GM12878 (cell line): ENCODE results near the gene SH2B3. TPM values are rescaled to one million over a fixed set of nuclear protein-coding genes. Genes with fewer than 3 reads are reported as not detected.
A peak's percentile ranks its signal among the peaks of the same experiment; 100 is the strongest.

Source experiments
- CBFB ChIP-seq: IDR thresholded peaks from 2 replicates; pipeline ENCODE4 v1.6.1; 2016; ENCODE audit warnings: antibody characterized with exemption, low read depth
- CHD2 ChIP-seq: IDR thresholded peaks from 2 replicates; pipeline ENCODE4 v1.6.1; 2011; ENCODE audit warnings: low read depth, low read length, improper control_type of control experiment, borderline replicate concordance
- CREM ChIP-seq: IDR thresholded peaks from 2 replicates; pipeline ENCODE4 v1.6.1; 2014; ENCODE audit warnings: antibody characterized with exemption, low read depth
- FOS ChIP-seq: IDR thresholded peaks from 3 replicates; pipeline ENCODE4 v1.6.1; 2011; ENCODE audit warnings: borderline replicate concordance; ENCODE audit not compliant: insufficient read length; ENCODE audit errors: extremely low read depth
- HCFC1 ChIP-seq: fragments of 150-350 bp; IDR thresholded peaks from 2 replicates; pipeline ENCODE4 v1.6.1; 2014; ENCODE audit warnings: low read length
- HDAC6 ChIP-seq: fragments of 200-600 bp; sonication (generic); IDR thresholded peaks from one replicate; pipeline ENCODE4 v1.8.0; 2017; ENCODE audit warnings: antibody characterized with exemption; ENCODE audit not compliant: unreplicated experiment
- IRF4 ChIP-seq: IDR thresholded peaks from 2 replicates; pipeline ENCODE4 v1.6.1; 2011; ENCODE audit warnings: low read depth, low read length
- MXI1 ChIP-seq: fragments of 150-350 bp; IDR thresholded peaks from 2 replicates; pipeline ENCODE4 v1.6.1; 2011; ENCODE audit warnings: low read depth, mild to moderate bottlenecking, inconsistent platforms, low read length, improper control_type of control experiment
- NBN ChIP-seq: fragments of 450-650 bp; IDR thresholded peaks from 2 replicates; pipeline ENCODE4 v1.6.1; 2016
- NR2C1 ChIP-seq: fragments of 450-650 bp; IDR thresholded peaks from 2 replicates; pipeline ENCODE4 v1.6.1; 2017; ENCODE audit warnings: antibody characterized with exemption, mild to moderate bottlenecking, moderate library complexity
- POLR2AphosphoS2 ChIP-seq: IDR thresholded peaks from 2 replicates; pipeline ENCODE4 v1.6.1; 2011; ENCODE audit warnings: low read depth, mild to moderate bottlenecking, low read length, improper control_type of control experiment, moderate library complexity
- RCOR1 ChIP-seq: conservative IDR thresholded peaks from 2 replicates; pipeline ENCODE4 v1.6.1; 2012; ENCODE audit warnings: low read depth, low read length, improper control_type of control experiment
- RELA ChIP-seq: fragments of 450-650 bp; IDR thresholded peaks from 2 replicates; pipeline ENCODE4 v1.8.0; 2014; ENCODE audit warnings: borderline replicate concordance; ENCODE audit not compliant: partially characterized antibody
- RUNX3 ChIP-seq: IDR thresholded peaks from 2 replicates; pipeline ENCODE4 v1.6.1; 2012; ENCODE audit warnings: low read length, inconsistent platforms
- SMARCA5 ChIP-seq: fragments of 450-650 bp; IDR thresholded peaks from 2 replicates; pipeline ENCODE4 v1.6.1; 2017; ENCODE audit warnings: mild to moderate bottlenecking
- SMC3 ChIP-seq: IDR thresholded peaks from 2 replicates; pipeline ENCODE4 v1.6.1; 2011; ENCODE audit warnings: low read length, improper control_type of control experiment, borderline replicate concordance
- STAT1 ChIP-seq: fragments of 450-650 bp; conservative IDR thresholded peaks from 2 replicates; pipeline ENCODE4 v1.6.1; 2014; ENCODE audit warnings: antibody characterized with exemption, mild to moderate bottlenecking
- SUPT20H ChIP-seq: IDR thresholded peaks from 2 replicates; pipeline ENCODE4 v1.6.1; 2011; ENCODE audit warnings: low read depth, mild to moderate bottlenecking, low read length, moderate library complexity, borderline replicate concordance; ENCODE audit not compliant: control insufficient read depth
- TAF1 ChIP-seq: IDR thresholded peaks from 2 replicates; pipeline ENCODE4 v1.6.1; 2011; ENCODE audit warnings: mild to moderate bottlenecking, low read depth, low read length, borderline replicate concordance
- TARDBP ChIP-seq: IDR thresholded peaks from 2 replicates; pipeline ENCODE4 v1.6.1; 2016; ENCODE audit warnings: borderline replicate concordance
- TBL1XR1 ChIP-seq: IDR thresholded peaks from 2 replicates; pipeline ENCODE4 v1.6.1; 2012; ENCODE audit warnings: low read depth, low read length, improper control_type of control experiment
- YBX1 ChIP-seq: fragments of 450-650 bp; IDR thresholded peaks from 2 replicates; pipeline ENCODE4 v1.6.1; 2016; ENCODE audit warnings: antibody characterized with exemption
- polyA plus RNA-seq, 11 experiments: library from polyadenylated mRNA; depleted of rRNA in 4 of 11; unstranded in 6 of 11; stranded (reverse) in 5 of 11; fragments of >200 nt; fragmentation: Nextera tagmentation in 4 of 11; fragmentation: Illumina TruSeq in 1 of 11; extraction: Ambion mirVana in 4 of 11; extraction: Trizol in 1 of 11; gene quantifications; 1 replicate in 1 of 11; 2 replicates in 10 of 11; pipeline versions ENCODE4 v1.2.1 to v1.2.3, GENCODE V29; 2011 to 2016; ENCODE audit warnings: inconsistent platforms in 2 of 11, missing spikeins in 2 of 11, low read depth in 1 of 11
- total RNA-seq, 4 experiments: library from RNA; depleted of rRNA in 3 of 4; stranded (reverse); fragments of >200 nt in 3 of 4; fragmentation: Illumina TruSeq in 1 of 4; extraction: Trizol in 1 of 4; gene quantifications; 2 replicates each; pipeline versions ENCODE4 v1.2.1 to v1.2.3, GENCODE V29; 2013 to 2021
- TF ChIP-seq, protein P1 (sequence below): fragments of 450-650 bp; IDR thresholded peaks from 2 replicates; pipeline ENCODE4 v1.6.1; 2016; ENCODE audit warnings: mild to moderate bottlenecking
- TF ChIP-seq, protein P2 (sequence below): fragments of 450-650 bp; IDR thresholded peaks from 2 replicates; pipeline ENCODE4 v1.6.1; 2017; ENCODE audit warnings: mild to moderate bottlenecking, moderate library complexity
- TF ChIP-seq, protein P3 (sequence below): fragments of 150-350 bp; IDR thresholded peaks from 2 replicates; pipeline ENCODE4 v1.6.1; 2014; ENCODE audit warnings: mild to moderate bottlenecking, low read depth, low read length

Gene SH2B3
- total and polyA plus RNA-seq, 10 of the 15 experiments (the other 5 are each of a cell fraction or from before 2014, with no cell fraction given): 5.8 to 46.4 (median 23.3) TPM

DNA sequence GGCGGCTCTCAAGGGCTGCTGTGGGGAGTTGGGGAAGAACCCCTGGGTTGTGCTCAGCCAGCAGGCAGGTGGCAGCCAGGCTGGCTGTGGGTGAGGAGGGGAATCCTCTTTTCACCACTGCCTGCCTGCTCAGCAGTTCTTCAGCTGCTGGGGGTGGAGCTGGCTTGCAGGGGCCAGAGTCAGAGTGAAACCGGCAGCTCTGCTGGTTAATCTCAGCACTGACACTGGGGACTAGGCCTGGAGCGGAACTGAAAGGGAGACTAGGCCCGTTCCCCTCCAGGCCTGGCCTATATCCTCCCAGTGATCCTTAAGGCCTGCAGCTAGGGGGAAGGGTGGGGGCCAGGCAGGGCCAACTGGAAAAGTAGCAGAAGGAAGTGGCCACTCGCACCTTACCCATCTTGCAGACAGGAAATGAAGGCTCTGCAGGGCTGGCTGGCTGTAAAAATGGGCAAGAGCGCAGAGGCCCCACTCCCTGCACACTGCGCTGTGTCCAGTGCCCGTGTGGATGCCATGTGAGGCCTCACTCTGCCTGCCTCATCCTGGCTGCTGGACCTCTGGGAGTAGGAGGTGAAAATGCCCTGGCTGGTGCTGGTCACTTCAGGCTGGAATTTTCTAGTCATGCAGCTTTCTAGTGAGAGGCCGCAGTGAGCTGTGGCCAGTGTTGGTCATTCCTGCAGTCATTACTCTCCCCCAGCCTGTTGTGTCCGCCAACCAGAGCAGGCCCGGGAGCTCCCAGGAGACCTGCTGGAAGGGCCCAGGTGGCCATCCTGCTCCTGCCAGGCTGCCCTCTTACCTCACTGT is 39.4 kb downstream of the SH2B3 start (continued):
- TF ChIP-seq CHD2: peak; percentile 81; the same call in 1 of the 2 replicates
- no peak for TF ChIP-seq YBX1
- peak; percentile 95 for TF ChIP-seq RELA
- TF ChIP-seq IRF4: peak; percentile 97
- TF ChIP-seq, protein P1, sequence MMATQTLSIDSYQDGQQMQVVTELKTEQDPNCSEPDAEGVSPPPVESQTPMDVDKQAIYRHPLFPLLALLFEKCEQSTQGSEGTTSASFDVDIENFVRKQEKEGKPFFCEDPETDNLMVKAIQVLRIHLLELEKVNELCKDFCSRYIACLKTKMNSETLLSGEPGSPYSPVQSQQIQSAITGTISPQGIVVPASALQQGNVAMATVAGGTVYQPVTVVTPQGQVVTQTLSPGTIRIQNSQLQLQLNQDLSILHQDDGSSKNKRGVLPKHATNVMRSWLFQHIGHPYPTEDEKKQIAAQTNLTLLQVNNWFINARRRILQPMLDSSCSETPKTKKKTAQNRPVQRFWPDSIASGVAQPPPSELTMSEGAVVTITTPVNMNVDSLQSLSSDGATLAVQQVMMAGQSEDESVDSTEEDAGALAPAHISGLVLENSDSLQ: peak; percentile 42
- TF ChIP-seq, protein P2, sequence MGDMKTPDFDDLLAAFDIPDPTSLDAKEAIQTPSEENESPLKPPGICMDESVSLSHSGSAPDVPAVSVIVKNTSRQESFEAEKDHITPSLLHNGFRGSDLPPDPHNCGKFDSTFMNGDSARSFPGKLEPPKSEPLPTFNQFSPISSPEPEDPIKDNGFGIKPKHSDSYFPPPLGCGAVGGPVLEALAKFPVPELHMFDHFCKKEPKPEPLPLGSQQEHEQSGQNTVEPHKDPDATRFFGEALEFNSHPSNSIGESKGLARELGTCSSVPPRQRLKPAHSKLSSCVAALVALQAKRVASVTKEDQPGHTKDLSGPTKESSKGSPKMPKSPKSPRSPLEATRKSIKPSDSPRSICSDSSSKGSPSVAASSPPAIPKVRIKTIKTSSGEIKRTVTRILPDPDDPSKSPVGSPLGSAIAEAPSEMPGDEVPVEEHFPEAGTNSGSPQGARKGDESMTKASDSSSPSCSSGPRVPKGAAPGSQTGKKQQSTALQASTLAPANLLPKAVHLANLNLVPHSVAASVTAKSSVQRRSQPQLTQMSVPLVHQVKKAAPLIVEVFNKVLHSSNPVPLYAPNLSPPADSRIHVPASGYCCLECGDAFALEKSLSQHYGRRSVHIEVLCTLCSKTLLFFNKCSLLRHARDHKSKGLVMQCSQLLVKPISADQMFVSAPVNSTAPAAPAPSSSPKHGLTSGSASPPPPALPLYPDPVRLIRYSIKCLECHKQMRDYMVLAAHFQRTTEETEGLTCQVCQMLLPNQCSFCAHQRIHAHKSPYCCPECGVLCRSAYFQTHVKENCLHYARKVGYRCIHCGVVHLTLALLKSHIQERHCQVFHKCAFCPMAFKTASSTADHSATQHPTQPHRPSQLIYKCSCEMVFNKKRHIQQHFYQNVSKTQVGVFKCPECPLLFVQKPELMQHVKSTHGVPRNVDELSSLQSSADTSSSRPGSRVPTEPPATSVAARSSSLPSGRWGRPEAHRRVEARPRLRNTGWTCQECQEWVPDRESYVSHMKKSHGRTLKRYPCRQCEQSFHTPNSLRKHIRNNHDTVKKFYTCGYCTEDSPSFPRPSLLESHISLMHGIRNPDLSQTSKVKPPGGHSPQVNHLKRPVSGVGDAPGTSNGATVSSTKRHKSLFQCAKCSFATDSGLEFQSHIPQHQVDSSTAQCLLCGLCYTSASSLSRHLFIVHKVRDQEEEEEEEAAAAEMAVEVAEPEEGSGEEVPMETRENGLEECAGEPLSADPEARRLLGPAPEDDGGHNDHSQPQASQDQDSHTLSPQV: 0 out of 2 replicates have a peak, but pooled peaks have one; percentile 9
- peak; percentile 94 for TF ChIP-seq TBL1XR1
- TF ChIP-seq FOS: no peak
- TF ChIP-seq CREM: peak; percentile 81
- no peak; the same call in 1 of the 2 replicates for TF ChIP-seq SMARCA5
- TF ChIP-seq RCOR1: peak; percentile 95
- TF ChIP-seq HCFC1: 0 out of 2 replicates have a peak, but pooled peaks have one; percentile 24
- no peak for TF ChIP-seq POLR2AphosphoS2
- TF ChIP-seq SMC3: peak; percentile 35; the same call in 1 of the 2 replicates
- TF ChIP-seq STAT1: 0 out of 2 replicates have a peak, but pooled peaks have one; percentile 60
- TF ChIP-seq NBN: peak; percentile 98
- no peak for TF ChIP-seq NR2C1
- TF ChIP-seq TARDBP: no peak
- no peak; the same call in 1 of the 2 replicates for TF ChIP-seq TAF1
- peak; percentile 8; the same call in 1 of the 2 replicates for TF ChIP-seq CBFB
- no peak for TF ChIP-seq HDAC6
- peak; percentile 84; the same call in 1 of the 2 replicates for TF ChIP-seq MXI1
- TF ChIP-seq, protein P3, sequence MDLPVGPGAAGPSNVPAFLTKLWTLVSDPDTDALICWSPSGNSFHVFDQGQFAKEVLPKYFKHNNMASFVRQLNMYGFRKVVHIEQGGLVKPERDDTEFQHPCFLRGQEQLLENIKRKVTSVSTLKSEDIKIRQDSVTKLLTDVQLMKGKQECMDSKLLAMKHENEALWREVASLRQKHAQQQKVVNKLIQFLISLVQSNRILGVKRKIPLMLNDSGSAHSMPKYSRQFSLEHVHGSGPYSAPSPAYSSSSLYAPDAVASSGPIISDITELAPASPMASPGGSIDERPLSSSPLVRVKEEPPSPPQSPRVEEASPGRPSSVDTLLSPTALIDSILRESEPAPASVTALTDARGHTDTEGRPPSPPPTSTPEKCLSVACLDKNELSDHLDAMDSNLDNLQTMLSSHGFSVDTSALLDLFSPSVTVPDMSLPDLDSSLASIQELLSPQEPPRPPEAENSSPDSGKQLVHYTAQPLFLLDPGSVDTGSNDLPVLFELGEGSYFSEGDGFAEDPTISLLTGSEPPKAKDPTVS: no peak
- TF ChIP-seq SUPT20H: no peak
- TF ChIP-seq RUNX3: peak; percentile 85
